GM19351 (cell line): ENCODE measurements around the gene ZSWIM5.
"Not testable (repeated sequence)": the region's sequence is repeated elsewhere in the genome, so short reads cannot be mapped to it uniquely, and the experiment has no call there.

Experiments used
- ATAC-seq: cut with Tn5 transposase; IDR thresholded peaks from one replicate; pipeline ENCODE4 v1.9.1; 2021; ENCODE audit warnings: mild to moderate bottlenecking, moderate library complexity; ENCODE audit not compliant: unreplicated experiment

Gene ZSWIM5

GRCh38 chr1:45205011-45205909 is 1.1 kb downstream of the ZSWIM5 start:
- ATAC-seq = no peak

- ATAC-seq = no peak
Observed at GRCh38 chr1:45200906-45201500, 5.4 kb downstream of the ZSWIM5 start.

- ATAC-seq = no peak
Observed at GRCh38 chr1:45200435-45200834, 6.0 kb downstream of the ZSWIM5 start.

- ATAC-seq = no peak
Observed at GRCh38 chr1:45198185-45198584, 8.2 kb downstream of the ZSWIM5 start.

GRCh38 chr1:45196863-45197262 is 9.5 kb downstream of the ZSWIM5 start:
- no peak for ATAC-seq

GRCh38 chr1:45191418-45191783 is 15.0 kb downstream of the ZSWIM5 start:
- ATAC-seq = no peak

GRCh38 chr1:45187725-45188124 is 18.7 kb downstream of the ZSWIM5 start:
- ATAC-seq = no peak

- not testable (repeated sequence) for ATAC-seq
Observed at GRCh38 chr1:45179918-45180519, 26.4 kb downstream of the ZSWIM5 start.

- no peak for ATAC-seq
Observed at GRCh38 chr1:45177452-45177851, 29.0 kb downstream of the ZSWIM5 start.

GRCh38 chr1:45172764-45173163 is 33.6 kb downstream of the ZSWIM5 start:
- no peak for ATAC-seq

- ATAC-seq = no peak
Observed at GRCh38 chr1:45172005-45172404, 34.4 kb downstream of the ZSWIM5 start.

- no peak for ATAC-seq
Observed at GRCh38 chr1:45171575-45171974, 34.8 kb downstream of the ZSWIM5 start.

- ATAC-seq = no peak
Observed at GRCh38 chr1:45170151-45170742, 36.2 kb downstream of the ZSWIM5 start.

GRCh38 chr1:45167947-45168346 is 38.5 kb downstream of the ZSWIM5 start:
- ATAC-seq = not testable (repeated sequence)

- not testable (repeated sequence) for ATAC-seq
Observed at GRCh38 chr1:45164307-45164706, 42.1 kb downstream of the ZSWIM5 start.

GRCh38 chr1:45163111-45163510 is 43.3 kb downstream of the ZSWIM5 start:
- not testable (repeated sequence) for ATAC-seq

GRCh38 chr1:45162041-45163035 is 44.1 kb downstream of the ZSWIM5 start:
- ATAC-seq = not testable (repeated sequence)

GRCh38 chr1:45155957-45156356 is 50.4 kb downstream of the ZSWIM5 start:
- no peak for ATAC-seq

GRCh38 chr1:45155423-45155822 is 51.0 kb downstream of the ZSWIM5 start:
- ATAC-seq = no peak

- ATAC-seq = no peak
Observed at GRCh38 chr1:45152126-45152525, 54.3 kb downstream of the ZSWIM5 start.
